ENCODE results near the gene SEMA5A. TPM values are rescaled to one million over a fixed set of nuclear protein-coding genes. Genes with fewer than 3 reads are reported as not detected.

SEMA5A gene
- total and polyA plus RNA-seq, 2 of the 13 experiments (the other 11 are each of a cell fraction or from before 2014, with no cell fraction given): 0.01 TPM; not detected in 1

DNA sequence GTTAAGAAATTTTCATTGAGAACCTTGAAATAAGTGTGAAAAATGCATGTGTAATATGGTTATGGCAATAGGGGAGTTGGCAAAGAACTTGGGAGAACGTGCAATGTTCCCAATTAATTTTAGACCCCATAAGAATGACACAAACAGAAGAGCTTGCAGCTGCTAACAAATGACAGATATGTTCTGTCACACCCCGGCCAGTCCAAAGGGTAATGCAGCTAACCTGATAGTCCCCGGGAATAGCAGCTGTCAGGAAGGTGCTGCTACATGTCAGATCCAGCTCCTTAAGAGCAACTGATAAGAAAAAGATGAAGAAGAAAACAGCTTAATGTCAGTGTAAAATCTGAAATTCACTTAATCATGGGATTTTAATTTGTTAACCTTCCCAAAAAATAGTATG, 30.4 kb downstream of the SEMA5A start:
- whole genome bisulfite sequencing (ENCODE audit: low lambda C conversion rate): 0% methylated on average over 3 of the region's 3 CpGs
- Histone ChIP-seq H3K79me2 (ENCODE audit: insufficient read depth, low read length) (no peaks in the 10 kb centered on the region), H3K9me3 (ENCODE audit: low read length) (no peaks in the 10 kb centered on the region), H3K36me3 (replicated peaks in 1 of 2; ENCODE audit: control insufficient read depth in 1 of 2, insufficient read depth in 2 of 2, low read length in 2 of 2) (no peaks in the 10 kb centered on the region), H3K9ac (ENCODE audit: insufficient read depth, low read depth, low read length) (no peak overlapping the region), H3K27me3 (ENCODE audit: control insufficient read depth in 1 of 2, insufficient read depth in 2 of 2, low read length in 2 of 2) (no peaks in the 10 kb centered on the region; a peak in 1 of 5 replicates), H3K27ac (ENCODE audit: extremely low read length, insufficient read depth, low read length) (no peak overlapping the region), H4K20me1 (ENCODE audit: insufficient read depth, low read length) (no peaks in the 10 kb centered on the region), H3K4me3 (replicated peaks in 1 of 3; ENCODE audit: insufficient read depth in 1 of 3, low read depth in 2 of 3, low read length in 3 of 3) (no peak overlapping the region), H3K4me1 (ENCODE audit: insufficient read depth, low read length) (no peaks in the 10 kb centered on the region), H2AFZ (ENCODE audit: low read length) (no peak overlapping the region), H3K4me2 (ENCODE audit: low read depth, low read length) (no peak overlapping the region)
- POLR2A ChIA-PET: no interaction called here
- DNase-seq (ENCODE audit: low spot score) (no peak), ATAC-seq (no peak), FAIRE-seq (no peak)
- CTCF ChIA-PET (ENCODE audit: low intra/inter-chr PET ratio, low total read pairs): no interaction called here
- in situ Hi-C loops (cut with HindIII; ENCODE audit: extremely low pct_ligation_motif_present, low pct_unique_long_range_greater_than_20kb) (no loop called here), intact Hi-C loops (cut with micrococcal nuclease; ENCODE audit: unreplicated experiment) (no loop called here)
- no TSS peak for BruUV-seq (replicated peaks)
- TF ChIP-seq, protein P1, sequence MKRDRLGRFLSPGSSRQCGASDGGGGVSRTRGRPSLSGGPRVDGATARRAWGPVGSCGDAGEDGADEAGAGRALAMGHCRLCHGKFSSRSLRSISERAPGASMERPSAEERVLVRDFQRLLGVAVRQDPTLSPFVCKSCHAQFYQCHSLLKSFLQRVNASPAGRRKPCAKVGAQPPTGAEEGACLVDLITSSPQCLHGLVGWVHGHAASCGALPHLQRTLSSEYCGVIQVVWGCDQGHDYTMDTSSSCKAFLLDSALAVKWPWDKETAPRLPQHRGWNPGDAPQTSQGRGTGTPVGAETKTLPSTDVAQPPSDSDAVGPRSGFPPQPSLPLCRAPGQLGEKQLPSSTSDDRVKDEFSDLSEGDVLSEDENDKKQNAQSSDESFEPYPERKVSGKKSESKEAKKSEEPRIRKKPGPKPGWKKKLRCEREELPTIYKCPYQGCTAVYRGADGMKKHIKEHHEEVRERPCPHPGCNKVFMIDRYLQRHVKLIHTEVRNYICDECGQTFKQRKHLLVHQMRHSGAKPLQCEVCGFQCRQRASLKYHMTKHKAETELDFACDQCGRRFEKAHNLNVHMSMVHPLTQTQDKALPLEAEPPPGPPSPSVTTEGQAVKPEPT (CRISPR knock-in tag; IDR thresholded peaks at IDR 0.05; ENCODE audit: low read depth): no peak
- TF ChIP-seq, protein P2, sequence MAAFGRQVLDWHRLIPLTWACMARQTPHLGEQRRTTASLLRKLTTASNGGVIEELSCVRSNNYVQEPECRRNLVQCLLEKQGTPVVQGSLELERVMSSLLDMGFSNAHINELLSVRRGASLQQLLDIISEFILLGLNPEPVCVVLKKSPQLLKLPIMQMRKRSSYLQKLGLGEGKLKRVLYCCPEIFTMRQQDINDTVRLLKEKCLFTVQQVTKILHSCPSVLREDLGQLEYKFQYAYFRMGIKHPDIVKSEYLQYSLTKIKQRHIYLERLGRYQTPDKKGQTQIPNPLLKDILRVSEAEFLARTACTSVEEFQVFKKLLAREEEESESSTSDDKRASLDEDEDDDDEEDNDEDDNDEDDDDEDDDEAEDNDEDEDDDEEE (CRISPR knock-in tag; IDR thresholded peaks at IDR 0.05): no peak
- TF ChIP-seq ZNF263 (CRISPR knock-in tag; IDR thresholded peaks at IDR 0.05): no peak
- TF ChIP-seq ZNF253 (CRISPR knock-in tag; IDR thresholded peaks at IDR 0.05; ENCODE audit: borderline replicate concordance): no peak
- TF ChIP-seq ZNF335 (CRISPR knock-in tag; IDR thresholded peaks at IDR 0.05): no peak
- TF ChIP-seq ZNF256 (CRISPR knock-in tag; conservative IDR thresholded peaks at IDR 0.05): no peak
- TF ChIP-seq, protein P3, sequence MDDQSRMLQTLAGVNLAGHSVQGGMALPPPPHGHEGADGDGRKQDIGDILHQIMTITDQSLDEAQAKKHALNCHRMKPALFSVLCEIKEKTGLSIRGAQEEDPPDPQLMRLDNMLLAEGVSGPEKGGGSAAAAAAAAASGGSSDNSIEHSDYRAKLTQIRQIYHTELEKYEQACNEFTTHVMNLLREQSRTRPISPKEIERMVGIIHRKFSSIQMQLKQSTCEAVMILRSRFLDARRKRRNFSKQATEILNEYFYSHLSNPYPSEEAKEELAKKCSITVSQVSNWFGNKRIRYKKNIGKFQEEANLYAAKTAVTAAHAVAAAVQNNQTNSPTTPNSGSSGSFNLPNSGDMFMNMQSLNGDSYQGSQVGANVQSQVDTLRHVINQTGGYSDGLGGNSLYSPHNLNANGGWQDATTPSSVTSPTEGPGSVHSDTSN (CRISPR knock-in tag; IDR thresholded peaks at IDR 0.05; ENCODE audit: borderline replicate concordance): no peak
- no peak for TF ChIP-seq NBN (conservative IDR thresholded peaks at IDR 0.05)
- TF ChIP-seq, protein P4, sequence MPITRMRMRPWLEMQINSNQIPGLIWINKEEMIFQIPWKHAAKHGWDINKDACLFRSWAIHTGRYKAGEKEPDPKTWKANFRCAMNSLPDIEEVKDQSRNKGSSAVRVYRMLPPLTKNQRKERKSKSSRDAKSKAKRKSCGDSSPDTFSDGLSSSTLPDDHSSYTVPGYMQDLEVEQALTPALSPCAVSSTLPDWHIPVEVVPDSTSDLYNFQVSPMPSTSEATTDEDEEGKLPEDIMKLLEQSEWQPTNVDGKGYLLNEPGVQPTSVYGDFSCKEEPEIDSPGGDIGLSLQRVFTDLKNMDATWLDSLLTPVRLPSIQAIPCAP (CRISPR knock-in tag; IDR thresholded peaks at IDR 0.05; ENCODE audit: low read depth): no peak
- no peak for TF ChIP-seq CC2D1A (CRISPR knock-in tag; IDR thresholded peaks at IDR 0.05)
- TF ChIP-seq SUZ12 (IDR thresholded peaks at IDR 0.05; ENCODE audit: low read depth, low read length): no peak
- TF ChIP-seq, protein P5, sequence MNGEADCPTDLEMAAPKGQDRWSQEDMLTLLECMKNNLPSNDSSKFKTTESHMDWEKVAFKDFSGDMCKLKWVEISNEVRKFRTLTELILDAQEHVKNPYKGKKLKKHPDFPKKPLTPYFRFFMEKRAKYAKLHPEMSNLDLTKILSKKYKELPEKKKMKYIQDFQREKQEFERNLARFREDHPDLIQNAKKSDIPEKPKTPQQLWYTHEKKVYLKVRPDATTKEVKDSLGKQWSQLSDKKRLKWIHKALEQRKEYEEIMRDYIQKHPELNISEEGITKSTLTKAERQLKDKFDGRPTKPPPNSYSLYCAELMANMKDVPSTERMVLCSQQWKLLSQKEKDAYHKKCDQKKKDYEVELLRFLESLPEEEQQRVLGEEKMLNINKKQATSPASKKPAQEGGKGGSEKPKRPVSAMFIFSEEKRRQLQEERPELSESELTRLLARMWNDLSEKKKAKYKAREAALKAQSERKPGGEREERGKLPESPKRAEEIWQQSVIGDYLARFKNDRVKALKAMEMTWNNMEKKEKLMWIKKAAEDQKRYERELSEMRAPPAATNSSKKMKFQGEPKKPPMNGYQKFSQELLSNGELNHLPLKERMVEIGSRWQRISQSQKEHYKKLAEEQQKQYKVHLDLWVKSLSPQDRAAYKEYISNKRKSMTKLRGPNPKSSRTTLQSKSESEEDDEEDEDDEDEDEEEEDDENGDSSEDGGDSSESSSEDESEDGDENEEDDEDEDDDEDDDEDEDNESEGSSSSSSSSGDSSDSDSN (CRISPR knock-in tag; IDR thresholded peaks at IDR 0.05): no peak
- TF ChIP-seq, protein P6, sequence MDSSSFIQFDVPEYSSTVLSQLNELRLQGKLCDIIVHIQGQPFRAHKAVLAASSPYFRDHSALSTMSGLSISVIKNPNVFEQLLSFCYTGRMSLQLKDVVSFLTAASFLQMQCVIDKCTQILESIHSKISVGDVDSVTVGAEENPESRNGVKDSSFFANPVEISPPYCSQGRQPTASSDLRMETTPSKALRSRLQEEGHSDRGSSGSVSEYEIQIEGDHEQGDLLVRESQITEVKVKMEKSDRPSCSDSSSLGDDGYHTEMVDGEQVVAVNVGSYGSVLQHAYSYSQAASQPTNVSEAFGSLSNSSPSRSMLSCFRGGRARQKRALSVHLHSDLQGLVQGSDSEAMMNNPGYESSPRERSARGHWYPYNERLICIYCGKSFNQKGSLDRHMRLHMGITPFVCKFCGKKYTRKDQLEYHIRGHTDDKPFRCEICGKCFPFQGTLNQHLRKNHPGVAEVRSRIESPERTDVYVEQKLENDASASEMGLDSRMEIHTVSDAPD (CRISPR knock-in tag; IDR thresholded peaks at IDR 0.05): no peak
